ENCODE data around the gene CXCL14.

GRCh38 chr5:135625486-135625885, 46.7 kb upstream of the CXCL14 start:
- TF ChIP-seq EZH2 (IDR thresholded peaks at IDR 0.05; ENCODE audit: borderline replicate concordance, low read depth, low read length, severe bottlenecking) = no peak
- TF ChIP-seq CTCF (IDR thresholded peaks at IDR 0.05; ENCODE audit: borderline replicate concordance, extremely low read depth, low read length, poor library complexity, severe bottlenecking) = no peak

Measured in DND-41 (cell line).